GM21529 (cell line): Measurements from ENCODE around the gene KIF5A.
A peak's percentile ranks its signal among the peaks of the same experiment; 100 is the strongest.

ENCODE experiments used
- ATAC-seq: cut with Tn5 transposase; IDR thresholded peaks from one replicate; pipeline ENCODE4 v1.9.1; 2021; ENCODE audit not compliant: unreplicated experiment

Gene KIF5A

DNA sequence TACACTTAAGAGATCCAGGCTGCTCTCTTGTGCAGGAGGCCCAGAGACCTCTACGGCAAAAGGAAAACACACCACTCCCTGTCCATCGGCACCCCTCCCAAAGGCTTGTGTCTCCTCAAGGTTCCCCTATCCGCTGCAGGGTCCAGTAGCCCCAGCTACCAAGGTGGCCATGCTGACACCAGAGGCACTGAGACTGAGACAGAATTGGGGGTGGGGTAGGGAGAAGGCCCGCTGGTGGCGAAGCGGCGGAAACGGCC, 30.1 kb upstream of the KIF5A start:
- ATAC-seq, result no peak

DNA sequence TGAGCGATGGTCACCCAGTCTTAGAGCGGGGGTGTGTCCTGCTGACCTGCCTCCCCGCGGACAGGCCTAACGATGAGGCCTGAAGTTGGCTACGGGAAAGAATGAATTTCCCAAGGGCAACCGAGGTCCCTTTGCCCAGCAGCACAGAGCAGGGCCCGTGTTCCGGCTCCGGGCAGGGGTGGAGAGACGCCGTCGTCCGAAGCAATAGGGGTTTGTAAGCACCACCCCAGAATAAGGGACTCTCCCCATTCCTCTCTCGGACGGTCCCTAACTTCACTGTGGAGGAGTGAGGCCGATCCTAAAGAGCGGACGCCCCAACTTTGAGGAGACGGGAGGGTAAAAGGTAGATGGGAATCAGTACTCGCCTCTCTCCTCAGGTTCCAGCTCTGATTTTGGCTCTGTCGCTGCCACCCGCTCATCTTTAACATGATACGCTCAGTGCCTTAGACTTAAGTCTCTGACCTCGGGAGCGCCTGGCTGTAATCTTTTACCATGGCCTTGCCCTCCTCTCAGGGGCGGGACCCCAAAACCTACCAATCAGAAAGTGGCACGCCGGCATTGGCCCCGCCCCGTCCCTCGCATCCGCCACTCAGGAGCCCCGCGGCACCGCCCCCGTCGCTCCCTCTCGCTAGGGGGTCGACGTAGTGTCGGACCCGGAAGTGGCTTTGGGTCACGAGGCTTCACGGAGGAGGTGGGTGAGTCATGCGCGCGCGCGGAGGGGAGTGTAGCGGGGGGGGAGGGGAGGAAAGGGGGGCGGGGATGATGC, 29.6 kb upstream of the KIF5A start, which contains the start of gene DDIT3:
DDIT3 (minus strand) TSS at position 462 of the 766 bp plus-strand sequence. CDS start 3,108 bp downstream, outside the sequence.
- peak; percentile 67 for ATAC-seq

DNA sequence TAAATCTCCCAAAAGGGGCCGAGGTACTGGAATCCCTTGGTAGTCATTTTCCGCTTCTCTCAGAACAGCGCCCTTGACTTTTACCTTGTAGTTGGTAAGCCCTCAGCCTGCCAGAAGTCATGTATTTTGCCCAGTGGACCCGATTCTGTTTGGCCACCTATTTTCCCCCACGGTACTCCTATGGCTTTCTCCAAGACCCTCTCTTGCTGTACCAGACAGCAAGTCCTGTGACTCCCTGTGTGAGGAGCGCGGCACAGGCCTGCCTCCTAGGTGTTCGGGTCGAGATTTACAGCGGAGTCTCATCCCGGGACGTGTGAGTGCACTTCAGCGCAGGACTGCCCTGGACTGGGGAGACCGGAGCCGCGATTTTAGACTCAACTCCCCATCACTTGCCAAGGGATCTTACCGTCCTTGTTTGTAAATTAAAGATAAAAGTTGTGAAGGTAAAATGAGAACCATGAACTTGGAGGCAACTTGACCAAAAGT, 28.3 kb upstream of the KIF5A start:
- no peak for ATAC-seq

DNA sequence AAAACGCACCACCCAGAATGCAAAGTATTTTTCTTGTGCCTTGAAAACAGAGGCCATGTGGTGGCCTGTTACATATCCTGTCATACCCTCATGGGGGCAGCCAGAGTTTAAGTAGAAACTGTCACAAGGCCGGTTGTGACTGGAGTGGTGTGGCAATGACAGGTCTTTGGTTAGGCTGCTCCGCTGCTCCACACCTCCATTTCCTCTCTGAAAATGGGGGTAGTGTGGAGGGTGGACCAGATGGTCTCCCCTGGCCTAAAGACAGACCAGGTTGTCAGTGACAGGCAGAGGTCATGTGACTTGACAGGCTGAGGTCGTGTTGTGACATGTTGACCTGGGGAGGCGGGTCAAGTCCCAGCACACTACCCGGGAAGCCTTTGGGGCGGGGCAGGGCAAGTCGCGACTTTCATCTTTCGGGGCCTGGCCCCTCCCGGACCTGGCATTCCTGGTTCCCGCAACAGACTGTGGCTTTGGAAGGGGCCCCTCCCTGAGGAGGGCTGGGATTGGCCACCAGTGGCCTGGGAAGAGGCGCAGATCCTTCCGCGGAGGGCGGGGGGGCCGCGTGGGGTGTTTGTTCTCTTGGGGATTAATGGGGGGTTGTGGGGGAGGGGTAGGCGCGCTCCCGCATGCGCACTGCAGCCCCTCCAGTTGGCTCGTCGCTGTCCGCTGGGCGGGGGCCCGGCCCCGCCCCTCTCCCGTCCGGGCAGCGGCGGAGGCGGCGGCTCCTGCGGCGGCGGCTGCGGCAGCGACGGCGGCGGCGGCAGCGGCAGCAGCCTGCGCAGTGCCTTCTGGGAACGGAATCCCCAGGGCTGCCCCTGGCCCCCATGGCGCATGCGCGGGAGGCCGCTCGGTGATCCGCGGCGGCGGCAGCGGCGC, 27.6 kb upstream of the KIF5A start, which contains the start of gene MBD6:
MBD6 (plus strand) TSS at position 814 of the 876 bp plus-strand sequence. CDS start 1,480 bp downstream, outside the sequence.
- peak; percentile 44 for ATAC-seq

DNA sequence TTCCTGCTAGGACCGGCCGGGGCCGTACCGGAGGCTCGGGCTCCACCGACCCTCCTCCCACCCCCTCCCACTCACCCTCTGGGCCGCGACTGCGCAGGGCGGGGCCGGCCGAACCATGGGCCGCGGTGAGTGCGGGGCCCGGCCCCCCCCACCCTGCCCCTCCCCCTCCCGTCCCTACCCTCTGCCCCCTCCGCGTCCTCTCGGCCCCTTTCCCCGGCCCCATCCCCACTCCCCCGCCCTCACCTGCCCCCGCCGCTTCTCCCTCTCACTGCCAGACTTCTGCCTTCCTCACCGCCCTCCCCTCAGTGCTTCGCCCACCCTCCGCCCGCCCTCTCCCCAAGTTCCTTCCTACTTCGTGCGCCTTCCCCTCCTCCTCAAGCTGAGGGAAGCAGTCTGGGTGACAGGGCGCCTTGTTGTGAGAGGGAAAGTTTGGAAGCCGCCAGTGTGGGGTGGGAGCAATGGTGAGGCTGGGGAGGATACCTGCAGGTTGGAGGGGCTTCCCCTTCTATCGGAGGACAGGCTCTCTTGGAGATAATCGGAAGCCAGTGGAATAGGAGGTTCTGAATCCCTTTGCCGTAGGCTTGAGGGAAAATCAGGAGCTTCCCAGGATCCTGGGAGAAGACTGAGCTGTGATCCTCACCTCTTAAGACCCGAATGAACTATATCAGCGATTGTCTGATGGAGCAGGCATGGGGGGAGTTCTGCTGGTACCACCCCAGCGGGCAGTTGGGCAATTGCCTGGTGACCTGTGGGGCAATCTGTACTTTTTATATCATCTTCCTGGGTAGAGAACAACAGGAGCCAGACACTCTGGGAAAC, 26.7 kb upstream of the KIF5A start:
- no peak for ATAC-seq

DNA sequence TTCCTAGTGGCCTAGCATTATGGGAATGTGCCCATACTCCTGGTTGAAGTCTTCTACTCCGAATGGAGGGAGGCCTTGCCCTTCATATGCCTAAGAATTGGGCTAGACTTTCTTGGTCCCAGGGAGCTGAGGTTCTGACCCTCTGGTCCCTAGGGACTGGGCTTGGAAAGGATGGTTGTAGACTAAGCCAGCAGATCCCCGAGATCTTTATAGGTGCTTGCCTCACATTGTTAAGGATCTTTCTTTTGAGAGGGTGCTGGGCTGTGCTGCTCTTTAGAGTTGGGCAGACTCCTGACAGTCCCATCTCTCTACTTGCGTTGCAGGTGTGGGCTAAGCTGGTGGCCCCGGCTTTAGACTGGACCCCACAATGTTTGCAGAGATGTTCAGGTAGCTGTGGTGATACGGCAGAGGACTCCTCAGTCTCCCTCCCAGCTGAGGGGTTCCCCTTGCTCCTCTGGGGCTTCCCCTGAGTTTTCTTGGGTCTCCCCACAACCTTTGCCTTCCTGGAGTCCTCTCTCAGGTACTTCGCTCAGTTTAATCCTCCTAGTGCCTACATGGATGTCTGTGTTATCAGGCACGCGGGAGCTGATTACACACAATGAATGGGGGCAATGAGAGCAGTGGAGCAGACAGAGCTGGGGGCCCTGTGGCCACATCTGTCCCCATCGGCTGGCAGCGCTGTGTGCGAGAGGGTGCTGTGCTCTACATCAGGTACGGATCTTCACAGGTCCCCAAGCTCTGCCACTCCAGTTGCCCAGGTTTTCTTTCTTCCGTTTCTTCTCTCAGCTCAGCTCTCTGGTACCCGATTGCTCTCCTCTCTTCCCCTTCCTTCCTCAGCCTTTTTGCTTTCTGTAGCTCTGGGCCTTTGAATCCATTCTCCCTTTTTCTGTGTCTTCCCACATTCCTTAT, 25.9 kb upstream of the KIF5A start:
- no peak for ATAC-seq

DNA sequence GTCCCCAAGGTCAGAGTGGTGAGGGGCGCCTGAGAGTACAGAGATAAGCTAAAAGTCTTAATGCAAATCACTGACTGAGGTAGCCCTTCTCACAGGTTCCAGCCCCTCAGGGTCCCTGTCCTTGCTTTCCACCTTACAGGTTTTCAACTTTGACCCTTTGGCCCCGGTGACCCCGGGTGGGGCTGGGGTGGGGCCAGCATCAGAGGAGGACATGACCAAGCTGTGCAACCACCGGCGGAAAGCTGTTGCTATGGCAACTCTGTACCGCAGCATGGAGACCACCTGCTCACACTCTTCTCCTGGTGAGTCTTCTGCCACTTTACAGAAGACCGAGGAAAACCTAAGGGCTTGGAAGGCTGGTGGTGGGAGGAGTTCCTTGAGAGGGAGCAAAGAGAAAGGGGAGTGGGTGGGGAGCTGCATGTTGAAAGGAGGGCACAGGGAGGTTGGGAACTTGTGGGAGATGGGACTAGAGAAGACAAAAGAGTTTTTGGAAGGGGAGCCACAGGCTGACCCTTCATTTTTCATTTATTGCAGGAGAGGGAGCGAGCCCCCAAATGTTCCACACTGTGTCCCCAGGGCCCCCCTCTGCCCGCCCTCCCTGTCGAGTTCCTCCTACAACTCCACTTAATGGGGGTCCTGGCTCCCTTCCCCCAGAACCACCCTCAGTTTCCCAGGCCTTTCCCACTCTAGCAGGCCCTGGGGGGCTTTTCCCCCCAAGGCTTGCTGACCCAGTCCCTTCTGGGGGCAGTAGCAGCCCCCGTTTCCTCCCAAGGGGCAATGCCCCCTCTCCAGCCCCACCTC, 24.8 kb upstream of the KIF5A start:
- no peak for ATAC-seq

DNA sequence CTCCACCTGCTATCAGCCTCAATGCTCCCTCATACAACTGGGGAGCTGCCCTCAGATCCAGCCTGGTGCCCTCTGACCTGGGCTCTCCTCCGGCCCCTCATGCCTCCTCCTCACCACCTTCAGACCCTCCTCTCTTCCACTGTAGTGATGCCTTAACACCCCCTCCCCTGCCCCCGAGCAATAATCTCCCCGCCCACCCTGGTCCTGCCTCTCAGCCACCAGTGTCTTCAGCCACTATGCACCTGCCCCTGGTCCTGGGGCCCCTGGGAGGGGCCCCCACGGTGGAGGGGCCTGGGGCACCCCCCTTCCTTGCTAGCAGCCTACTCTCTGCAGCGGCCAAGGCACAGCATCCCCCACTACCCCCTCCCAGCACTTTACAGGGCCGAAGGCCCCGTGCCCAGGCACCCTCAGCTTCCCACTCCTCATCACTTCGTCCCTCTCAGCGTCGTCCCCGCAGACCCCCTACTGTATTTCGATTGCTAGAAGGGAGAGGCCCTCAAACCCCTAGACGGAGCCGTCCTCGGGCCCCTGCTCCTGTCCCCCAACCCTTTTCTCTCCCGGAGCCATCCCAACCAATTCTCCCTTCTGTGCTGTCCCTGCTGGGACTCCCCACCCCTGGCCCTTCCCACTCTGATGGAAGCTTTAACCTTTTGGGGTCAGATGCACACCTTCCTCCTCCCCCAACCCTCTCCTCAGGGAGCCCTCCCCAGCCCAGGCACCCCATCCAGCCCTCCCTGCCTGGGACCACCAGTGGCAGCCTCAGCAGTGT, 24.0 kb upstream of the KIF5A start:
- no peak for ATAC-seq

DNA sequence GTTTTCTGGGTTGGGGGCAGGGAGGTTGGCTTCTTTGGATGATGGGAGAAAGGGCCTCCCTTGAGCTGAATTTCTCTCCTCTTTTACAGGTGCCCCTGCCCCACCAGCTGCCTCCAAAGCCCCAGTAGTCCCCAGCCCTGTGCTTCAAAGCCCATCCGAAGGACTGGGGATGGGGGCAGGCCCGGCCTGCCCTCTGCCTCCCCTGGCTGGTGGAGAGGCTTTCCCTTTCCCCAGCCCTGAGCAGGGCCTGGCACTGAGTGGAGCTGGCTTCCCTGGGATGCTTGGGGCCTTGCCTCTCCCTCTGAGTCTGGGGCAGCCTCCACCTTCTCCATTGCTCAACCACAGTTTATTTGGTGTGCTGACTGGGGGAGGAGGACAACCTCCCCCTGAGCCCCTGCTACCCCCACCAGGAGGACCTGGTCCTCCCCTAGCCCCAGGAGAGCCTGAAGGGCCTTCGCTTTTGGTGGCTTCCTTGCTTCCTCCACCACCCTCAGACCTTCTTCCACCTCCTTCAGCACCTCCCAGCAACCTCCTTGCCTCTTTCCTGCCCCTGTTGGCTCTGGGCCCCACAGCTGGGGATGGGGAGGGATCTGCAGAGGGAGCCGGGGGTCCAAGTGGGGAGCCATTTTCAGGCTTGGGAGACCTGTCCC, 23.2 kb upstream of the KIF5A start:
- no peak for ATAC-seq

DNA sequence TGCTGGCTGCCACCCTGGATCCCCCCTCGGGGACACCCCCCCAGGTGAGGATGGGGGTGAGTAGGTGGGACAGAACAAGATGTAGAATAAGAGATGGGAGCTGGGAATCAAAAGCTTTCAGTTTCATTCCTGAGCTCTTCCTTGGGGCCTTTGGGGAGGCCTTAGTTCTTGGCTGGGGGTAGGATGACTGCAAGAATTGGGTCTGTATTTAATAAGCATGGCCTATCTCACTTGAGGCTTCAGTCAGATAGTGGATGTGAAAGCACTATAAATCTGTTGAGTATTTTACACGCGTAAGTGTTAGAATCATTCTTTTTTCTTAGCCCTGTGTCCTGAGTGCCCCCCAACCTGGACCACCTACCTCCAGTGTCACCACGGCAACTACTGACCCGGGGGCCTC, 22.7 kb upstream of the KIF5A start:
- no peak for ATAC-seq

DNA sequence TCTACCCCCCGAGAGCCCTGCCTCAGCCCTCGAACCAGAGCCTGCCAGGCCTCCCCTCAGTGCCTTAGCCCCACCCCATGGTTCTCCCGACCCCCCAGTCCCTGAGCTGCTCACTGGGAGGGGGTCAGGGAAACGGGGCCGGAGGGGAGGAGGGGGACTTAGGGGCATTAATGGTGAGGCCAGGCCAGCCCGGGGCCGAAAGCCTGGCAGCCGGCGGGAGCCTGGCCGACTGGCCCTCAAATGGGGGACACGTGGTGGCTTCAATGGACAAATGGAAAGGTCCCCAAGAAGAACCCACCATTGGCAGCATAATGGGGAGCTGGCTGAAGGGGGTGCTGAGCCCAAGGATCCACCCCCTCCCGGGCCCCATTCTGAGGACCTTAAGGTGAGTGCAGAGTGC, 21.7 kb upstream of the KIF5A start:
- no peak for ATAC-seq

DNA sequence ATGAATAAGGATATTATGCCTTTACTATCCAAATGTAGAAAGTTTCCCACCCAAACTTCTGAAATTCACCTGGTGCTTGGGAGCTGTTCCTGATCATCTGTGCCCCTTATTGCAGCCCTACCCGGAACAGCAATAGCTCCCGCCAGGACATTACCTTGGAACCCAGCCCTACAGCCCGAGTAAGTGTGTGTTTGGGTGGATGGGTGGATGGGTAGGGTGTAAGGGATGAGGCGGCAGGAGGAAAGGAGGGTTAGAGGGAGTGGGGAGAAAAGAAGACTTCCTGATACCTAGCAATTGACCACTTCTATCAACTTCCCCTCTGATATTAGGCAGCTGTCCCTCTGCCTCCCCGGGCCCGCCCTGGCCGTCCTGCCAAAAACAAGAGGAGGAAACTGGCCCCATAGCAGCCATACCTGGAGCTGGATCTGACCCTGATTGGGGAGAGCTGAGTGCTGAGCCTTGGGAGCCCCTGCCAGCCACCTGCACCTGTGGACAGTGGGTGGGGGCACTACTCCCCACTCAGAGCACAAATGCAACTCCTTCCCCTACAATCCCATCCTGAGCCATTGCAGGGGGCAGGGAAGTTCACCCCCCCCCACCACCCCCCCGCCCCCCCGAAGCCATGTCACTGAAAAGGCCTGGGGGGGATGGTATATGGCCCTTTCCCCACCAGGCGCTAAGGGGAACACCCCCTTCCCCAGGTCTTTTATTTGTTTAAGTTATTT, 20.9 kb upstream of the KIF5A start:
- ATAC-seq, result no peak

DNA sequence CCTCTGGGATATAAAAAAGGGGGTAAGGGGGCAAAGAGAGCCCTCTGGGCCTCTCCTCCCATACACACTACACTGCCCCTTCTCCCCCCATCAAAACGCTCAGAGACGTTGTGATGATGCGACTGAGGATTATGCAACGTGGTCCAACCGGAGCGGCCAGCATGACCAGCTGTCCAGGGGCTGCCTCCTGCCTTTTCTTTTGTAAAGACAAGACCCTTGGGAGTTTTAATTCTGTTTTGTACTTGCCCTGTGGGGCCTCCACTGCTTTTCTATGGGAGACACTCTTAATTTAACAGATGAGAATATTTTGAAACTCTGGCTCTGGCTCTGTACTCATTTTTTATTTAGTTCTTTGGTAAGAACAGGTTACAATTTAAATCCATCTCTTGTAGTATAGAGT, 20.0 kb upstream of the KIF5A start:
- no peak for ATAC-seq

DNA sequence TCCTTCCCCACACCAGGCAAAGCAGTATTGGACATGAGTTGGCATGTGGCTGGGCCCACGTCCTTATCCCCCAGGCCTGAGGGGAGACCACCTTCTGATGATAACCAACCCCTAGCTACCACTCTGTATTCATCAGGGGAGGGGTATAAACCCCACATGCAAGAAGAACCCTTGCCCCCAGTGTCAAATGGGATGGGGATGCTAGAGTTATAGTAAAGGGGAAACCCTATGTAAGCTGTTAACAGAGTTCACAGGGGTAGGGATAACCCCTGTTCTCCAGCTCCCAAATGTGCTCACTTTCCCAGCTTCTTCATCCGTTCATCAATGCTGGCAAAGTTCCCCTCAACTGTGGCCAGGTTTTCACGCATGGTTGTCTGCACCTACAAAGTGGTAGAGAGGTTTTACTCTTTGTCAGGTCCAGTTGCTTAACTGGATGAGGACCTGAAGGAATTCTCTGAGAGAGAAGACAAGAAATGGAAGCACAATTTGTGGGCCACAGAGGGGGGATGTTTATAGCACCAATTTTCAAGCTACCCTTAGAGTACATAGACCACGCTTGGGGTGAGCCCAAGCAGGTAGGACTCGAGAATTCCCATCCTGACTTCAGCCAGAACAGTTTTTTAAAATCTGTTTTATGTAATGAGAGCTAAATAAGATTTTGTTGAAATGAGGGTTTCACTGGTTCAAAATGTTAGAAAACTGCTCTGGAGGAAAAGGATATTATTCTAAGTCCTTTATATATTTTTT, 19.3 kb upstream of the KIF5A start:
- no peak for ATAC-seq

DNA sequence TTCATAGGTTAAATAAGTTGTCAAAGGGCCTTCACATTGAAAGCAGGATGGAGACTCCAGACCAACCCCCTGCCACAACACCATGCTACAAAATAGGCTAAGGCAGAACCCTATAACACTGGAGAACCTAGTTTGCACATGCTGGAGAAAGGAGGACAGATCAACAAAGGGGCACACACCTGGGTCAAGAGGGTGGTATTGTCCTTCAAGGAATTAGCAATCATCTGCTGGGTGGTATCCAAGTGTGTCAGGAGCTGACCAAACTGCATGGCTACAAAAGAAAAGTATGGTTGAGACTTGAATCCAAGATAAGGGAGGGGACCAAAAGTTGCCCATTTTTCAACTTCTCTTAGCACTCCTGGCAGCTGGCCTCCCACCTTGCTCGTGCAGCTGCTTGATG, 18.0 kb upstream of the KIF5A start:
- no peak for ATAC-seq

DNA sequence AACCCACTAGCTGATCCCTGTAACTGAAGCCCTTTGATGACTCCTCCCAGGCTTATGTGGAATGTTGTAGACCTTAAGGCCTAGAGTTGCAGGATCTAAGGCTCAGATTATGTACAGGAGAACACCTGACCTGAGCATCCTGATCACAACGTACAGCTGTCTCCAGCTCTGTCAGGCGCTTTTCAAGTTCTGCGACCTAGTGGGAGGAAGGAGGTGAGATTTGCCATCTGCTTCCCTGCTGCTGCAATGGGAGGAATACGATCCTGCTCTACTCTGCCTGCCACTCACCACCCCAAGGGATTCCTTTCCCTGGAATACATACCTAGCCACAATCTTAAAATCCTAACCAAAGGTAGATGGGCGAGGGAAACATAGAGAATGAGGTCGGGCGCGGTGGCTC, 16.7 kb upstream of the KIF5A start:
- ATAC-seq, result no peak

DNA sequence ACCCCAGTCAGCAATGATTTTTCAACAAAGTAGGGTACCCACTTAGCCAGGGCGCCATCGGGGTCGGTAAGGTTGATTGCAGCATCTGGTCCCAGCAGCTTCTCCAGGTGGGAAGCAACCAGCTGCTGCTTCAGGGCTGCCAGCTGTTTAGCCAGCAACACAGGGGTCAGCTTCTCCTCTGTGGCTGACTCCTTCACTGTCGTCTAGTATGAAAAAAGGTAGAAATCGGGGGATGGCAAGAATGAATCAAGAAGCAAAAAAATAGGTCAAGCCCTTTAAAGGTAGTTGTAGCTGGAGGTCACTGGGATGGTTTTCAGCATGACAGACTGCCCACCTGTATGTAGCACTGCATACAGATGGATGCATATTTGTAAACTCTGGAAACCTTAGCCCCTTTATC, 15.6 kb upstream of the KIF5A start:
- no peak for ATAC-seq
